Hepatocyte (in vitro differentiated cells): Measurements from ENCODE around the gene STK39.

Experiments used
- CTCF ChIP-seq: fragments of 200-600 bp; sonication (generic); IDR thresholded peaks from 2 replicates; pipeline ENCODE4 v1.5.1; 2016; ENCODE audit warnings: antibody characterized with exemption, mild to moderate bottlenecking; ENCODE audit not compliant: poor library complexity
- EZH2 ChIP-seq: fragments of 200-600 bp; sonication (generic); IDR thresholded peaks from 2 replicates; pipeline ENCODE4 v1.6.1; 2016; ENCODE audit warnings: antibody characterized with exemption, mild to moderate bottlenecking, borderline replicate concordance

GRCh38 chr2:168114040-168114439 lies 133.4 kb downstream of the STK39 start:
- no peak for TF ChIP-seq CTCF
- no peak for TF ChIP-seq EZH2
